ENCODE measurements around the gene JOSD1.

DNA sequence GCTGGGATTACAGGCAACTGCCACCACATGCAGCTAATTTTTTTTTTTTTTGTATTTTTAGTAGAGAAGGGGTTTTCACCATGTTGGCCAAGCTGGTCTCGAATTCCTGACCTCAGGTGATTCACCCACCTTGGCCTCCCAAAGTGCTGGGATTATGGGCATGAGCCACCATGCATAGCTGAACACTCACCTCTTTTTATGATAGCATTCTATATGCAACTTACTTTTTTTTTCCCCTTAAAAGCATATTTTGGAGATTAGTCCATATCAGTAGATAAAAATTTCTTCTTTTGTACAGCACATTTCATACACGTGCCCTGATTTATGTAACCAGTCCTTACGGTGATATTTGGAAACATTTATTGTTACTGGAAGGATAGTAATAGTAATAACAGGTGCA lies 19.6 kb upstream of the JOSD1 start:
- TF ChIP-seq POLR2A (IDR thresholded peaks at IDR 0.05; ENCODE audit: low read depth) (no peak), POLR2AphosphoS5 (IDR thresholded peaks at IDR 0.05) (no peak)
- TF ChIP-seq, protein P1, sequence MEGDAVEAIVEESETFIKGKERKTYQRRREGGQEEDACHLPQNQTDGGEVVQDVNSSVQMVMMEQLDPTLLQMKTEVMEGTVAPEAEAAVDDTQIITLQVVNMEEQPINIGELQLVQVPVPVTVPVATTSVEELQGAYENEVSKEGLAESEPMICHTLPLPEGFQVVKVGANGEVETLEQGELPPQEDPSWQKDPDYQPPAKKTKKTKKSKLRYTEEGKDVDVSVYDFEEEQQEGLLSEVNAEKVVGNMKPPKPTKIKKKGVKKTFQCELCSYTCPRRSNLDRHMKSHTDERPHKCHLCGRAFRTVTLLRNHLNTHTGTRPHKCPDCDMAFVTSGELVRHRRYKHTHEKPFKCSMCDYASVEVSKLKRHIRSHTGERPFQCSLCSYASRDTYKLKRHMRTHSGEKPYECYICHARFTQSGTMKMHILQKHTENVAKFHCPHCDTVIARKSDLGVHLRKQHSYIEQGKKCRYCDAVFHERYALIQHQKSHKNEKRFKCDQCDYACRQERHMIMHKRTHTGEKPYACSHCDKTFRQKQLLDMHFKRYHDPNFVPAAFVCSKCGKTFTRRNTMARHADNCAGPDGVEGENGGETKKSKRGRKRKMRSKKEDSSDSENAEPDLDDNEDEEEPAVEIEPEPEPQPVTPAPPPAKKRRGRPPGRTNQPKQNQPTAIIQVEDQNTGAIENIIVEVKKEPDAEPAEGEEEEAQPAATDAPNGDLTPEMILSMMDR (IDR thresholded peaks at IDR 0.05): no peak

Data from esophagus muscularis mucosa (tissue), 3 donors.